ENCODE data around the gene ANKRD24.
"Not testable (repeated sequence)": the region's sequence is repeated elsewhere in the genome, so short reads cannot be mapped to it uniquely, and the experiment has no call there.

DNA sequence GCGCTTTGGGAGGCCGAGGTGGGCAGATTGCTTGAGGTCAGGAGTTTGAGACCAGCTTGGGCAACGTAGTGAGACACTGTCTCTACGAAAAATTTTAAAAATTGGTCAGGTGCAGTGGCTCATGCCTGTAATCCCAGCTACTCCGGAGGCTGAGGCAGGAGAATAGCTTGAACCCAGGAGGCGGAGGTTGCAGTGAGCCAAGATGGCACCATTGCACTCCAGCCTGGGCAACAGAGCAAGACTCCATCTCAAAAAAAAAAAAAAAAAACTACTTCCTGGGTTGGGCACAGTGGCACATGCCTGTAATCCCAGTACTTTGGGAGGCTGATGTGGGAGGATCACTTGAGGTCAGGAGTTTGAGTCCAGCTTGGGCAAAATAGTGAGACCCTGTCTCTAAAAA lies 49.0 kb downstream of the ANKRD24 start:
- TF ChIP-seq CTCF (conservative IDR thresholded peaks at IDR 0.05; ENCODE audit: low read depth in 2 of 2); EZH2phosphoT487 (IDR thresholded peaks at IDR 0.05; ENCODE audit: unreplicated experiment); POLR2AphosphoS5 (IDR thresholded peaks at IDR 0.05; ENCODE audit: low read depth): not testable (repeated sequence)
